T-helper 2 cell (primary cell): ENCODE measurements around the gene TBC1D8.
A peak's percentile ranks its signal among the peaks of the same experiment; 100 is the strongest.

Experiments used
- DNase-seq, 5 experiments: peaks; one replicate each; pipeline versions ENCODE4 v3.0.0 to v3.0.0-alpha.2; 2012 to 2022

The TBC1D8 gene

GRCh38 chr2:101135412-101136296 is 15.5 kb downstream of the TBC1D8 start:
- no peak for DNase-seq

- no peak for DNase-seq
These were observed 17.6 kb downstream of the TBC1D8 start for GRCh38 chr2:101133492-101134100.

- DNase-seq = no peak
These were observed 19.0 kb downstream of the TBC1D8 start for GRCh38 chr2:101132202-101132601.

- no peak for DNase-seq
These were observed 21.1 kb downstream of the TBC1D8 start for GRCh38 chr2:101130081-101130480.

DNA sequence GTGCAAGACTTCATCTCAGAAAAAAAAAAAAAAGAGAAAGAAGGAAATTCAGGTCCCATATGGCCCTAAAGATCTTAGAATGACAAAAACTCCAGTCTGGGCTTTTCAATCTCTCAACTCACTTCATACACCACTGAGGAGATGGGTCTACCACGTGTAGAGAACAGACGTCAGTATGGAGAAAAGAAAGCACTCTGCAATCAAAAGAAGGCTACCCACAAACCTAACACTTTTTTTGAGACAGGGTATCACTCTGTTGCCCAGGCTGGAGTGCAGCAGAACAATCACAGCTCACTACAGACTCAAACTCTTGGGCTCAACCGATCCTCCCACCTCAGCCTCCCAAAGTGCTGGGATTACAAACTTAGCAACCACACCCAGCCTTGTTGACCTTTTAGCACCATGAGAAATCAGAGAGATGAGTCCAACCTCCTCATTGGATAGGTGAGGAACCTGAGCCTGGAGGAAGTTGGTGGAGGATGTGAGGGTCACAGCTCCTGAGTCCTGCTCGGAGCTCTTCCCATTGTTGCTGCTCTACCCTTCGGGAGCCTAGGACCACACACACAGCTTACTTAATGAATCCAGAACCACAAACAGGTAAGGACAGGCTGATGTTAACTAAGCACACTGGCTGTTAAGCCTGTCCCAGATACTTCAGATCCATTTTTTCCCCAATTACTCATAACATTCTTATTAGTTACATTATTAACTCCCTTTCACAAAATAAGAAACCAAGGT is 23.7 kb downstream of the TBC1D8 start:
- DNase-seq = peak in 1 of 5 experiments; percentile 19

- DNase-seq = no peak
These were observed 25.4 kb downstream of the TBC1D8 start for GRCh38 chr2:101125808-101126207.

- DNase-seq = peak in 1 of 5 experiments; percentile 8
These were observed 25.8 kb downstream of the TBC1D8 start for GRCh38 chr2:101125374-101125773.

GRCh38 chr2:101124643-101125366 is 26.4 kb downstream of the TBC1D8 start:
- DNase-seq = no peak

DNA sequence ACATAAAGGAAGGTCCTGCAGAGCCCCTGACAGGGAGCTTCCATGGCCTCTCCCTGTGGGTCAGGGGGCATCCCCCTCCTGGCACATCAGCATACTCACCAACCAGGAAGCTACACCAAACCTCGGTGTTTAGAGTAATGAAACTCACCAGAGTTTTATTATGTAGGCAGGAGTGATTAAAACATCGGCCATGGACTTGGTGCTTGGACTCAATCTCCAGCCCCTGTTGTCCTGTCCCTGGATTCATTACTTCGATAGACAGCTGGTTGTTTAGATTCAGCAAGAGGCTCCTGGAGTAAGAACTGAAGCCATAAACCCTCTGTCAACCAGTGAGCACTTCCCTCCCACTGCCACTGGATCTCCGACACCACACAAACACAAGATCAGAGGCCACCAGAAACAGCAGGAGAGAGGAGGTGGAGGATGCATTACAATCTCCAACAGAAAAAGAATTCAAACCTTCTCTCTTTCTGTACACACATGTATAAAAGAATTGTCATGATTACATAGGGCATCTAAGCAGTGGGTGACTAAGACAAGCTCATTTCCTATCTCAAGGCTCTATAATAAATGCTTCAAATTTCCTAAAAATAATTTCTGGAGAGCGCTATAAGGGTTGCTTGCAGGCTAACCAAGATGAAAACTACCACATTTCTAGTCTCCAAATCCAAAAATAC is 27.2 kb downstream of the TBC1D8 start:
- DNase-seq = no peak

DNA sequence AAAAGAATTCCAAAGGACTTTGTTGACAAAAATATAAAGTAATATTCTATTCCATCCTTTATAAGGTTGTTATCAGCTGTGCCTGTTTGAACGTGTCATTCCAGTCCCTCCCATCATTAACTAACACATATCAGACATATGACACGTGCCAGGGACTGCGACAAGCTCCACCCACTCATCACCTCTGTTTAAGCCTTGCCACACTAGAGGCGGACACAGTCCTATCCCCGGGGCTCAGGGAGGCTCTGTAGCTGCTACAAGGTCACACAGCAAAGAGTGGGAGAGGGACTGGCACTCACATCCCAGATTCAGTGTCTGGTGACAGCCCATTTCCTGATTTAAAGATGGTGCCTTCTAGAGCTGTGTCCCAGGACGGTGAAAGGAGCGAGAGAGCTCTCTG is 30.0 kb downstream of the TBC1D8 start:
- DNase-seq = no peak

GRCh38 chr2:101120124-101120996 is 30.8 kb downstream of the TBC1D8 start:
- DNase-seq = no peak

- no peak for DNase-seq
These were observed 31.8 kb downstream of the TBC1D8 start for GRCh38 chr2:101119431-101119830.

- DNase-seq = no peak
These were observed 34.2 kb downstream of the TBC1D8 start for GRCh38 chr2:101116841-101117552.

- DNase-seq = no peak
These were observed 34.8 kb downstream of the TBC1D8 start for GRCh38 chr2:101116348-101116747.

GRCh38 chr2:101115664-101116063 is 35.5 kb downstream of the TBC1D8 start:
- no peak for DNase-seq

DNA sequence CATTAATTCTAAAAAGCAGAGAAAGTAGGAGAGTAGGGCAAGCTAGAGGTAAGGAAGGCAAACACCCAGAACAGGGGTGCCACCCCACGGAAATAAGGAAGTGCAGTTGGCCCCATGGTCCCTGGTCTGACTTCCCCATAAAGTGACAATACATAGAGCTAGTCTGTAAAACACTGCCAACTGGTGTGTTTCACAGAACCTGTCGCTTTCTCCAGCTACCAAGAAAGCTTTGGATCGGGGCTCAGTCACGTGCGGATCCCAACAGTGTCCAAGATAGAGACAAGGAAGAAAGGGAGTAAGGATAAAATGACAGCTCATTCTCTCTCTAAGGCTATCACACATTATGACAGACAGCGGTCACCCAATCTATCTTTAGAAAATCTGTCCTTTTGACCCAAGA is 36.4 kb downstream of the TBC1D8 start:
- DNase-seq = no peak

DNA sequence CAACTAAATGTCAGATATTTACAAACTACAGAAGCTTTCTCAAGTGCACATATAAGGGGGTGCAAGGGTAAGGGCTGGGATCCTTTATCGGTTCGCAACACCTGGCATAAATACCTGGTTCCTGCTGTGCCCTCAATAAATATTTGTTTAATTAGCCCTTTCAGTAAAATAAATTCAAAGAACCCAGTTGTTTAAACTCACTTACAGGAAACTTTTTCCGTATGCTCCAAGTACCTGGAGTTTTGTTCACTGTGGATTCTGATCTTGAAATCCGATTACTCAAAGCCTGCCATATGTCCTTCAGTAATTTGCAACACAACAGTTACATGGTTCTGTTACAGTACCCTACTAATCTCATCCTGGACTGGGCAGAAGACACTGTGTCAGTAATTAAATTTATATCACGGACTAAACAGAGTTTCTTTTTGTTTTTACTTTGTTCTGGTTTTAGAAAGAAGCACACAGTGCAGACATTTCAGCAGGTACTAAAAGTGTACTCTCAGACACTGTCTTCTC is 36.9 kb downstream of the TBC1D8 start:
- DNase-seq = no peak

- DNase-seq = no peak
These were observed 37.5 kb downstream of the TBC1D8 start for GRCh38 chr2:101113441-101114267.

GRCh38 chr2:101112772-101113157 is 38.4 kb downstream of the TBC1D8 start:
- DNase-seq = no peak
